Colonic mucosa (tissue), 4 donors: ENCODE measurements around the gene SLCO4A1. TPM values are rescaled to one million over a fixed set of nuclear protein-coding genes. Genes with fewer than 3 reads are reported as not detected.
A peak's percentile ranks its signal among the peaks of the same experiment; 100 is the strongest.

ENCODE experiments used
- DNase-seq: peaks from one replicate; pipeline ENCODE4 v3.0.0-alpha.2; 2020
- H3K27ac ChIP-seq: fragments of 200-600 bp; one replicate; pipeline ENCODE4 v1.8.0; 2021
- H3K27me3 ChIP-seq: fragments of 200-600 bp; one replicate; pipeline ENCODE4 v1.8.0; 2021
- H3K36me3 ChIP-seq: fragments of 200-600 bp; one replicate; pipeline ENCODE4 v1.8.0; 2021
- H3K4me1 ChIP-seq: fragments of 200-600 bp; one replicate; pipeline ENCODE4 v1.8.0; 2021; ENCODE audit warnings: mild to moderate bottlenecking
- H3K4me3 ChIP-seq: fragments of 200-600 bp; one replicate; pipeline ENCODE4 v1.8.0; 2021
- H3K9ac ChIP-seq, 2 donors: one replicate each; pipeline ENCODE4 v1.7.0; 2013; ENCODE audit warnings: control low read depth in 2 of 2, low read depth in 2 of 2, low read length in 2 of 2
- H3K9me3 ChIP-seq: fragments of 200-600 bp; one replicate; pipeline ENCODE4 v1.8.0; 2021
- CTCF ChIP-seq: fragments of 200-600 bp; IDR thresholded peaks from one replicate; pipeline ENCODE4 v1.8.0; 2022; ENCODE audit warnings: antibody characterized with exemption, mild to moderate bottlenecking
- intact Hi-C: fragments of 100-400 bp; cut with DNase I; formaldehyde crosslinking; loops from one replicate; pipeline ENCODE4 v1.14.1; 2022
- total RNA-seq, 2 donors: library from RNA; stranded (reverse); fragmentation: NEBNext Ultra II Directional in 1 of 2; extraction: Animal tissue kit (Norgen Biotek cat#: 25700) in 1 of 2; gene quantifications; one replicate each; pipeline ENCODE4 v1.2.1, GENCODE V29; 2021
- donor health status: healthy.
- donor health status: DM: no; HTN: no; CAD: no.
- donor health status: DM: no; HTN: no; CAD: no.

Gene SLCO4A1
- total RNA-seq, 2 donors from 2014 or later = 39.7 to 42.9 TPM

GRCh38 chr20:62684981-62685380, 42.7 kb downstream of the SLCO4A1 start:
- no peak for TF ChIP-seq CTCF
- H3K4me1 ChIP-seq = peaks cover 6% of the 10 kb centered on the region
- no peak overlapping the region for H3K4me3 ChIP-seq
- H3K36me3 ChIP-seq = no peaks in the 10 kb centered on the region
- intact Hi-C loops = no loop called here
- no peaks in the 10 kb centered on the region for H3K27me3 ChIP-seq
- no peak overlapping the region for H3K27ac ChIP-seq
- no peak overlapping the region for H3K9ac ChIP-seq
- H3K9me3 ChIP-seq = no peaks in the 10 kb centered on the region
- DNase-seq = no peak

- peaks cover 6% of the 10 kb centered on the region for H3K4me1 ChIP-seq
- no peaks in the 10 kb centered on the region for H3K36me3 ChIP-seq
- intact Hi-C loops = no loop called here
- no peak for TF ChIP-seq CTCF
- no peaks in the 10 kb centered on the region for H3K9me3 ChIP-seq
- DNase-seq = peak; percentile 49
- H3K9ac ChIP-seq = no peak overlapping the region
- no peak overlapping the region for H3K4me3 ChIP-seq
- H3K27me3 ChIP-seq = no peaks in the 10 kb centered on the region
- no peak overlapping the region for H3K27ac ChIP-seq
These were observed 43.7 kb downstream of the SLCO4A1 start for GRCh38 chr20:62685781-62686555.

- intact Hi-C loops = no loop called here
- H3K36me3 ChIP-seq = no peaks in the 10 kb centered on the region
- no peak overlapping the region for H3K27ac ChIP-seq
- H3K4me3 ChIP-seq = no peak overlapping the region
- no peaks in the 10 kb centered on the region for H3K27me3 ChIP-seq
- TF ChIP-seq CTCF = no peak
- H3K4me1 ChIP-seq = peaks cover 6% of the 10 kb centered on the region
- no peak overlapping the region for H3K9ac ChIP-seq
- no peaks in the 10 kb centered on the region for H3K9me3 ChIP-seq
- no peak for DNase-seq
These were observed 44.8 kb downstream of the SLCO4A1 start for GRCh38 chr20:62686869-62687830.

- H3K27ac ChIP-seq = no peak overlapping the region
- H3K9me3 ChIP-seq = no peaks in the 10 kb centered on the region
- H3K4me3 ChIP-seq = no peak overlapping the region
- H3K9ac ChIP-seq = no peak overlapping the region
- TF ChIP-seq CTCF = no peak
- H3K27me3 ChIP-seq = no peaks in the 10 kb centered on the region
- peaks cover 6% of the 10 kb centered on the region for H3K4me1 ChIP-seq
- H3K36me3 ChIP-seq = no peaks in the 10 kb centered on the region
- intact Hi-C loops = no loop called here
- no peak for DNase-seq
These were observed 45.8 kb downstream of the SLCO4A1 start for GRCh38 chr20:62688083-62688482.

- H3K9me3 ChIP-seq = no peaks in the 10 kb centered on the region
- H3K36me3 ChIP-seq = no peaks in the 10 kb centered on the region
- H3K9ac ChIP-seq = no peak overlapping the region
- no peak for DNase-seq
- H3K27ac ChIP-seq = no peak overlapping the region
- H3K4me3 ChIP-seq = no peak overlapping the region
- peaks cover 6% of the 10 kb centered on the region for H3K4me1 ChIP-seq
- no peak for TF ChIP-seq CTCF
- no peaks in the 10 kb centered on the region for H3K27me3 ChIP-seq
- intact Hi-C loops = no loop called here
These were observed 46.7 kb downstream of the SLCO4A1 start for GRCh38 chr20:62688855-62689460.
